ENCODE data around the gene TXNRD2.

Gene TXNRD2

GRCh38 chr22:19854778-19855503 lies 86.7 kb downstream of the TXNRD2 start, which contains the start of the genes GNB1L and RTL10:
Gene GNB1L, minus strand, starts transcription at chr22:19854874. Its CDS starts 33,519 bp downstream, at chr22:19821355.
Gene RTL10, minus strand, starts transcription at chr22:19854874. Its CDS starts 2,613 bp downstream, at chr22:19852261.
- no peaks in the 10 kb centered on the region for H3K9me3 ChIP-seq (ENCODE audit: insufficient read depth, low read length)
- peaks cover 38% of the 10 kb centered on the region for H3K36me3 ChIP-seq (ENCODE audit: insufficient read depth, insufficient read length, low read length)
- DNase-seq (ENCODE audit: low read depth, low spot score) = peak; percentile 93
- H3K27me3 ChIP-seq (ENCODE audit: insufficient read depth, insufficient read length) = no peaks in the 10 kb centered on the region
- H3K4me3 ChIP-seq (ENCODE audit: insufficient read length, low read depth) = peak within 1 kb of the TSS; percentile 96
- H3K9ac ChIP-seq (ENCODE audit: insufficient read length, low read depth) = peak within 1 kb of the TSS; percentile 97
- H3K4me1 ChIP-seq (ENCODE audit: insufficient read depth, insufficient read length) = peaks cover 12% of the 10 kb centered on the region
- no peak for TF ChIP-seq ZNF274 (IDR thresholded peaks at IDR 0.05; ENCODE audit: low read depth, low read length)

- TF ChIP-seq SUZ12 (IDR thresholded peaks at IDR 0.05; ENCODE audit: extremely low read depth, insufficient read depth, insufficient read length) (no peak), ZNF274 (IDR thresholded peaks at IDR 0.05; ENCODE audit: low read depth, low read length) (no peak), YY1 (IDR thresholded peaks at IDR 0.05; ENCODE audit: insufficient read depth, insufficient read length) (no peak)
- peaks cover 46% of the 10 kb centered on the region for H3K36me3 ChIP-seq (ENCODE audit: insufficient read depth, insufficient read length, low read length)
- peaks cover 12% of the 10 kb centered on the region for H3K4me1 ChIP-seq (ENCODE audit: insufficient read depth, insufficient read length)
- no peak for DNase-seq (ENCODE audit: low read depth, low spot score)
- H3K9me3 ChIP-seq (ENCODE audit: insufficient read depth, low read length) = no peaks in the 10 kb centered on the region
- H3K9ac ChIP-seq (ENCODE audit: insufficient read length, low read depth) = peak overlapping the region; percentile 96
- H3K27me3 ChIP-seq (ENCODE audit: insufficient read depth, insufficient read length) = no peaks in the 10 kb centered on the region
- H3K4me3 ChIP-seq (ENCODE audit: insufficient read length, low read depth) = peak overlapping the region; percentile 96
Observed at GRCh38 chr22:19853879-19854777, 87.5 kb downstream of the TXNRD2 start.

GRCh38 chr22:19853058-19853878 lies 88.3 kb downstream of the TXNRD2 start:
- Histone ChIP-seq H3K9me3 (ENCODE audit: insufficient read depth, low read length) (peaks cover 2% of the 10 kb centered on the region; the same call in 1 of the 2 replicates), H3K9ac (ENCODE audit: insufficient read length, low read depth) (peak overlapping the region; percentile 96), H3K4me3 (ENCODE audit: insufficient read length, low read depth) (peak overlapping the region; percentile 96), H3K27me3 (ENCODE audit: insufficient read depth, insufficient read length) (no peaks in the 10 kb centered on the region), H3K36me3 (ENCODE audit: insufficient read depth, insufficient read length, low read length) (peaks cover 53% of the 10 kb centered on the region), H3K4me1 (ENCODE audit: insufficient read depth, insufficient read length) (peaks cover 12% of the 10 kb centered on the region)
- TF ChIP-seq YY1 (IDR thresholded peaks at IDR 0.05; ENCODE audit: insufficient read depth, insufficient read length) = no peak
- no peak for TF ChIP-seq ZNF274 (IDR thresholded peaks at IDR 0.05; ENCODE audit: low read depth, low read length)
- no peak for TF ChIP-seq SUZ12 (IDR thresholded peaks at IDR 0.05; ENCODE audit: extremely low read depth, insufficient read depth, insufficient read length)
- DNase-seq (ENCODE audit: low read depth, low spot score) = no peak

GRCh38 chr22:19852177-19852781 lies 89.3 kb downstream of the TXNRD2 start:
- Histone ChIP-seq H3K4me3 (ENCODE audit: insufficient read length, low read depth) (no peak overlapping the region), H3K36me3 (ENCODE audit: insufficient read depth, insufficient read length, low read length) (peaks cover 59% of the 10 kb centered on the region), H3K27me3 (ENCODE audit: insufficient read depth, insufficient read length) (no peaks in the 10 kb centered on the region), H3K9me3 (ENCODE audit: insufficient read depth, low read length) (peaks cover 11% of the 10 kb centered on the region; the same call in 1 of the 2 replicates), H3K4me1 (ENCODE audit: insufficient read depth, insufficient read length) (peaks cover 12% of the 10 kb centered on the region), H3K9ac (ENCODE audit: insufficient read length, low read depth) (no peak overlapping the region)
- TF ChIP-seq ZNF274 (IDR thresholded peaks at IDR 0.05; ENCODE audit: low read depth, low read length) (no peak), SUZ12 (IDR thresholded peaks at IDR 0.05; ENCODE audit: extremely low read depth, insufficient read depth, insufficient read length) (no peak), YY1 (IDR thresholded peaks at IDR 0.05; ENCODE audit: insufficient read depth, insufficient read length) (no peak)
- DNase-seq (ENCODE audit: low read depth, low spot score) = no peak

GRCh38 chr22:19851291-19852176 lies 90.1 kb downstream of the TXNRD2 start:
- Histone ChIP-seq H3K9me3 (ENCODE audit: insufficient read depth, low read length) (peaks cover 16% of the 10 kb centered on the region; the same call in 1 of the 2 replicates), H3K36me3 (ENCODE audit: insufficient read depth, insufficient read length, low read length) (peaks cover 64% of the 10 kb centered on the region), H3K4me1 (ENCODE audit: insufficient read depth, insufficient read length) (peaks cover 12% of the 10 kb centered on the region), H3K4me3 (ENCODE audit: insufficient read length, low read depth) (no peak overlapping the region), H3K9ac (ENCODE audit: insufficient read length, low read depth) (no peak overlapping the region), H3K27me3 (ENCODE audit: insufficient read depth, insufficient read length) (no peaks in the 10 kb centered on the region)
- DNase-seq (ENCODE audit: low read depth, low spot score) = no peak
- no peak for TF ChIP-seq YY1 (IDR thresholded peaks at IDR 0.05; ENCODE audit: insufficient read depth, insufficient read length)
- TF ChIP-seq ZNF274 (IDR thresholded peaks at IDR 0.05; ENCODE audit: low read depth, low read length) = no peak
- no peak for TF ChIP-seq SUZ12 (IDR thresholded peaks at IDR 0.05; ENCODE audit: extremely low read depth, insufficient read depth, insufficient read length)

- Histone ChIP-seq H3K27me3 (ENCODE audit: insufficient read depth, insufficient read length) (no peaks in the 10 kb centered on the region), H3K4me3 (ENCODE audit: insufficient read length, low read depth) (no peak overlapping the region), H3K36me3 (ENCODE audit: insufficient read depth, insufficient read length, low read length) (peaks cover 61% of the 10 kb centered on the region), H3K9me3 (ENCODE audit: insufficient read depth, low read length) (peaks cover 16% of the 10 kb centered on the region; the same call in 1 of the 2 replicates), H3K9ac (ENCODE audit: insufficient read length, low read depth) (no peak overlapping the region), H3K4me1 (ENCODE audit: insufficient read depth, insufficient read length) (peaks cover 12% of the 10 kb centered on the region)
- TF ChIP-seq YY1 (IDR thresholded peaks at IDR 0.05; ENCODE audit: insufficient read depth, insufficient read length) (no peak), ZNF274 (IDR thresholded peaks at IDR 0.05; ENCODE audit: low read depth, low read length) (no peak), SUZ12 (IDR thresholded peaks at IDR 0.05; ENCODE audit: extremely low read depth, insufficient read depth, insufficient read length) (no peak)
- DNase-seq (ENCODE audit: low read depth, low spot score) = no peak
Observed at GRCh38 chr22:19850763-19851109, 90.9 kb downstream of the TXNRD2 start.

All from NT2/D1 (cell line).